HG03354 (cell line): ENCODE measurements around the gene DTD1.

Experiments
- ATAC-seq: cut with Tn5 transposase; IDR thresholded peaks from one replicate; pipeline ENCODE4 v1.9.1; 2021; ENCODE audit warnings: mild to moderate bottlenecking; ENCODE audit not compliant: unreplicated experiment, poor library complexity, severe bottlenecking

Gene DTD1

GRCh38 chr20:18613553-18613952 is 25.7 kb downstream of the DTD1 start:
- ATAC-seq, result no peak

GRCh38 chr20:18614244-18614643 is 26.4 kb downstream of the DTD1 start:
- ATAC-seq, result no peak

GRCh38 chr20:18615020-18615650 is 27.3 kb downstream of the DTD1 start:
- ATAC-seq, result no peak

- no peak for ATAC-seq
Observed at GRCh38 chr20:18621004-18621403, 33.1 kb downstream of the DTD1 start.

GRCh38 chr20:18623156-18623910 is 35.5 kb downstream of the DTD1 start:
- no peak for ATAC-seq

- ATAC-seq, result no peak
Observed at GRCh38 chr20:18624948-18625347, 37.1 kb downstream of the DTD1 start.

GRCh38 chr20:18625907-18626655 is 38.2 kb downstream of the DTD1 start:
- no peak for ATAC-seq

GRCh38 chr20:18628330-18628920 is 40.6 kb downstream of the DTD1 start:
- ATAC-seq, result no peak

- peak; percentile 94 for ATAC-seq
Observed at GRCh38 chr20:18632196-18632789, 44.4 kb downstream of the DTD1 start.

GRCh38 chr20:18633411-18633810 is 45.6 kb downstream of the DTD1 start:
- ATAC-seq, result no peak

GRCh38 chr20:18634501-18634900 is 46.6 kb downstream of the DTD1 start:
- ATAC-seq, result no peak

GRCh38 chr20:18635380-18635779 is 47.5 kb downstream of the DTD1 start:
- ATAC-seq, result no peak

- ATAC-seq, result no peak
Observed at GRCh38 chr20:18637224-18637623, 49.4 kb downstream of the DTD1 start.

GRCh38 chr20:18638768-18639167 is 50.9 kb downstream of the DTD1 start:
- no peak for ATAC-seq

GRCh38 chr20:18639501-18639979 is 51.7 kb downstream of the DTD1 start:
- ATAC-seq, result no peak

GRCh38 chr20:18645196-18645745 is 57.4 kb downstream of the DTD1 start:
- no peak for ATAC-seq

- ATAC-seq, result no peak
Observed at GRCh38 chr20:18645851-18646250, 58.0 kb downstream of the DTD1 start.

- ATAC-seq, result no peak
Observed at GRCh38 chr20:18647777-18648176, 59.9 kb downstream of the DTD1 start.

- no peak for ATAC-seq
Observed at GRCh38 chr20:18650224-18650623, 62.4 kb downstream of the DTD1 start.
